WTC11 (cell line): ENCODE data around the gene NR1H2.

Source experiments
- EMX1 ChIP-seq: fragments of 250-450 bp; sonication (Bioruptor Pico); IDR thresholded peaks from 2 replicates; pipeline ENCODE4 v1.8.0; 2021; ENCODE audit warnings: mild to moderate bottlenecking
- MXD4 ChIP-seq: fragments of 250-450 bp; sonication (Bioruptor Pico); IDR thresholded peaks from 2 replicates; pipeline ENCODE4 v1.8.0; 2021; ENCODE audit warnings: mild to moderate bottlenecking, moderate library complexity, borderline replicate concordance
- NR2C2 ChIP-seq: sonication (generic); formaldehyde crosslinking; IDR thresholded peaks from 2 replicates; pipeline ENCODE4 v1.8.0; 2022; ENCODE audit warnings: mild to moderate bottlenecking, missing genetic modification reagents
- SMAD4 ChIP-seq: sonication (generic); formaldehyde crosslinking; IDR thresholded peaks from 2 replicates; pipeline ENCODE4 v1.8.0; 2022; ENCODE audit warnings: mild to moderate bottlenecking, missing genetic modification reagents
- SP1 ChIP-seq: sonication (generic); formaldehyde crosslinking; conservative IDR thresholded peaks from 2 replicates; pipeline ENCODE4 v1.8.1; 2022; ENCODE audit warnings: missing genetic modification reagents
- ZNF138 ChIP-seq: sonication (generic); formaldehyde crosslinking; conservative IDR thresholded peaks from 2 replicates; pipeline ENCODE4 v1.8.1; 2022; ENCODE audit warnings: mild to moderate bottlenecking, moderate library complexity, missing genetic modification reagents
- TF ChIP-seq, protein P1 (sequence below): fragments of 200-600 bp; IDR thresholded peaks from 2 replicates; pipeline ENCODE4 v1.8.0; 2022; ENCODE audit warnings: antibody characterized with exemption

DNA sequence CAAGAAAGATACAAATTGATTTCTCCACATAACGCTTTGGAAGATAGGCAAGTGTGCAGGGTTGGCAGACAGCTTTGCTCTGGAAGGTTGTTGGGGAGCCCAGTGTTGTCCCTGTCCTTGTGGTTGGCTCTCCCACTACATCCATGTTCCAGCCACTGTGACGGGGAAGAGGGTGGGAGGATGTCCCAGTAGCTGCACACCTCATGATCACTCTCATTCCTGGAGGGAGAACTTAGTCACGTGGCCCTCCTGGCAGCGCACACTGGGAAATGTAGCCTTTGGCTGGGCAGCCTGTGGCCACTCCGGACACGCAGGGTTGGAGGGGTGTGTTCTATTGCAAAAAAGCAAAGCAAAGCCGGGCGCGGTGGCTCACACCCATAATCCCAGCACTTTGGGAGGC is 17.8 kb downstream of the NR1H2 start:
- TF ChIP-seq, protein P1, sequence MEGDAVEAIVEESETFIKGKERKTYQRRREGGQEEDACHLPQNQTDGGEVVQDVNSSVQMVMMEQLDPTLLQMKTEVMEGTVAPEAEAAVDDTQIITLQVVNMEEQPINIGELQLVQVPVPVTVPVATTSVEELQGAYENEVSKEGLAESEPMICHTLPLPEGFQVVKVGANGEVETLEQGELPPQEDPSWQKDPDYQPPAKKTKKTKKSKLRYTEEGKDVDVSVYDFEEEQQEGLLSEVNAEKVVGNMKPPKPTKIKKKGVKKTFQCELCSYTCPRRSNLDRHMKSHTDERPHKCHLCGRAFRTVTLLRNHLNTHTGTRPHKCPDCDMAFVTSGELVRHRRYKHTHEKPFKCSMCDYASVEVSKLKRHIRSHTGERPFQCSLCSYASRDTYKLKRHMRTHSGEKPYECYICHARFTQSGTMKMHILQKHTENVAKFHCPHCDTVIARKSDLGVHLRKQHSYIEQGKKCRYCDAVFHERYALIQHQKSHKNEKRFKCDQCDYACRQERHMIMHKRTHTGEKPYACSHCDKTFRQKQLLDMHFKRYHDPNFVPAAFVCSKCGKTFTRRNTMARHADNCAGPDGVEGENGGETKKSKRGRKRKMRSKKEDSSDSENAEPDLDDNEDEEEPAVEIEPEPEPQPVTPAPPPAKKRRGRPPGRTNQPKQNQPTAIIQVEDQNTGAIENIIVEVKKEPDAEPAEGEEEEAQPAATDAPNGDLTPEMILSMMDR: no peak
- TF ChIP-seq NR2C2 (CRISPR knock-in tag): no peak
- TF ChIP-seq EMX1 (CRISPR knock-in tag): no peak
- TF ChIP-seq SMAD4 (CRISPR knock-in tag): no peak
- no peak for TF ChIP-seq ZNF138
- no peak for TF ChIP-seq MXD4 (CRISPR knock-in tag)
- no peak for TF ChIP-seq SP1
